ENCODE measurements around the gene GSTO2.

GSTO2 gene

DNA sequence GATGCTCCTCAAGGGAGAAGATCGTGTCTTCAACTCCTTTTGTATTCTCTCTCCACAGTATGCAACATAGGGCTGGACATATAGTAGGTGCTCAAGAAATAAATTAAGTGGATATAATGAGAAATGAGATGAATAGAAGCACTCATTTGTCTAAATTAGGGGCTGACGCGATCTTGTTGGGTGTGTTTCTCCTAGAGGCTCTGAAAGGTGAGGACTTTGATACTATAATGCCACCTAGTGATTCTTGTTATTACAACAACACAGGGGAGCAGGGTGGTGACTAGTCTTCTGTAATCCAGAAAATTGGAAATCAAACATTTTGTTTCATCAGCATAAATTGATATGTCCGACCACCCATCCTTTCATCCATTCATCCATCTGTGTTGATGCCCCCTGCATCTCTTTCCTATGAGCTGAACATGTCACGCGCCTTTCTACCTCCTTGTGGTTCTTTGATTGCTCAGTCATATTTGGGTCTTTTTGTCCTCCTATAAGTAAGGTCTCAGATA lies 81.2 kb downstream of the GSTO2 start:
- no peak for DNase-seq (ENCODE audit: insufficient read length, low spot score)
- TF ChIP-seq CTCF (IDR thresholded peaks at IDR 0.05; ENCODE audit: insufficient read depth, missing control alignments): peak; percentile 84
- FAIRE-seq: no peak

GRCh38 chr10:104351061-104351702 lies 82.2 kb downstream of the GSTO2 start:
- DNase-seq (ENCODE audit: insufficient read length, low spot score): no peak
- TF ChIP-seq CTCF (IDR thresholded peaks at IDR 0.05; ENCODE audit: insufficient read depth, missing control alignments): no peak
- FAIRE-seq: no peak

- FAIRE-seq (no peak), DNase-seq (ENCODE audit: insufficient read length, low spot score) (no peak)
- no peak for TF ChIP-seq CTCF (IDR thresholded peaks at IDR 0.05; ENCODE audit: insufficient read depth, missing control alignments)
Measured at GRCh38 chr10:104351919-104352318, 82.9 kb downstream of the GSTO2 start.

DNA sequence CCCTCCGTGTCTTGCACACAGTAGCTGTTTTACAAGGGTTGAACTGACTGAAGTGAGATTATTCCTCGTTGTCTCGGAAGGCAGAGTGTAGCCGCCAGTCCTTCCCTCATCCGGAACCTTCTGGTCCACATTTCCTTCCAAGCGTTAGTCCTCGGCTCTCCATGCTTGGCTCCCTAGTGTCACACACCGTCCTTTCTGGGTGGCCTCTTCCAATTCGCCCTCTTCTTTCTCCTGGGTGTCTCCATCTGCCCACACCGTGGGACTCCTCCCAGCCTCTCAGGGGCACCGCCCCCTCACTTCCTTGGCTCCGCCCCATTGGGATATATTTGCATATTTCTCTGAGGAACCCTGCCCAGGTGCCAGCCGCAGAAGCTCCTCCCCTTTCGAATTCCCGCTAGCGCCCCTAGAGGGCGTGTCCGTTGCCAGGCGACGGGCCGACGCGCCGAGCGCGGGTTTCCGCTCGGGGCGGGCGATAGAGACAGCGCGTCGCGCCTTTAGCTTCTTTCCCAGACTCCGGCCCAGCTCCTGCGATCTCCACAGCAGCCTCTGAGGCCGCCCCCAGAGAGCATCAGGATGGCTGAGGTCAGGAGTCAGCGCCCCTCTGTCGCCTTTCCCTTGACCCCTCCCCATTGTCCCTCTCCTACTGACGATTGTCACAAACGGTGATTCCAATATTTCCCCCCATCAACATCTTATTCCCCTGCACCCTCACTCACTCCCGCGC lies 84.5 kb downstream of the GSTO2 start, which contains the start of gene CFAP58:
Gene CFAP58, plus strand, starts transcription at position 509 of the 724 bp plus-strand sequence. Its CDS starts 65 bp downstream, at position 574.
- no peak for FAIRE-seq
- peak; percentile 52 for TF ChIP-seq CTCF (IDR thresholded peaks at IDR 0.05; ENCODE audit: insufficient read depth, missing control alignments)
- no peak for DNase-seq (ENCODE audit: insufficient read length, low spot score)

Measured in D721Med (cell line).